Measurements from ENCODE around the gene EFCAB14.

GRCh38 chr1:46689356-46689755 is 29.6 kb downstream of the EFCAB14 start:
- no peak for TF ChIP-seq EZH2phosphoT487 (IDR thresholded peaks at IDR 0.05; ENCODE audit: insufficient read depth, low read depth)
- no peak for TF ChIP-seq EZH2 (IDR thresholded peaks at IDR 0.05; ENCODE audit: insufficient read depth, poor library complexity, severe bottlenecking)
